ENCODE data around the gene LAX1. TPM values are rescaled to one million over a fixed set of nuclear protein-coding genes. Genes with fewer than 3 reads are reported as not detected.

LAX1 gene
- total RNA-seq, 6 experiments from 2014 or later, result 0.06 to 0.47 (median 0.30) TPM

DNA sequence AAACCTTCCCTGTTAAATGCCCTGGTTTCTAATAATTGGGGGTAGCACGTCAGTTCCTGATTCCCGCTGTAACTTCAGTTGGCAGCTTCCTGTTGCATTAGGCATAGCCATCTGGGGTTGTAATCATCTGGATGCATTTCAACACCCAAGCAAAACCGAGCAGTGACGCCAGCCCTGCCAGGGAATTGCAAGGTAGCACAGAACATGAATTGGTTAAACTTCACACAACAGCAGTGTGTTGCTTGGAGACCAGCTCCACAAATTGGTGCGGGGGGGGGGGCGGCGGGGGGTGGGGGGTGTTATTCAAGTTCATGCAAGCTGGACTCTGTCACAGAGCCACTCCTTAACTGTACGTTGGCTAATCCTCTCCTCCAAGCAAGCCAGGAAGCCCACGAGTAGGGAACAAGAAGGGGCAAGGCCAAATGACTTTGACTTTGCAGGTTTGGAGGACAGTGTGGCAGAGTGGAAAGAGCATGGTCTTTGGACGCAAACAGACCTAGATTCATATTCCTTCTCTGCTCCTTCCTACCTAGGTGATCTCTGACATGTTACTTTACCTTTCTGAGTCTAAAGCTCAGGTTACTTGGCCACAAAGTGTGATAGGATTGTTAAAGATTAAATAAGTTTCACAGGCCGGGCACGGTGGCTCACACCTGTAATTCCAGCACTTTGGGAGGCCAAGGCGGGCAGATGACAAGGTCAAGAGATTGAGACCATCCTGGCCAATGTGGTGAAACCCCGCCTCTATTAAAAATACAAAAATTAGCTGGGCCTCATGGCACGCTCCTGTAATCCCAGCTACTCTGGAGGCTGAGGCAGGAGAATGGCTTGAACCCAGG is 4.7 kb downstream of the LAX1 start:
- peak; percentile 91 to 95 (median 92) for ATAC-seq
- no peaks in the 10 kb centered on the region for H3K27me3 ChIP-seq
- 29% methylated on average over 11 of the region's 15 CpGs for WGBS (ENCODE audit: insufficient coverage, low coverage, low lambda C conversion rate, missing lambda C conversion rate)
- no peaks in the 10 kb centered on the region for H3K9me3 ChIP-seq
- peak overlapping the region in 1 of 3 donors; percentile 14 for H3K4me3 ChIP-seq
- peak; percentile 79 to 88 (median 86) for DNase-seq
- H3K4me1 ChIP-seq, result peaks cover 0 to 7% (median 2%) of the 10 kb centered on the region in 4 donors
- H3K36me3 ChIP-seq, result no peaks in the 10 kb centered on the region
- H3K27ac ChIP-seq, result peak overlapping the region; percentile 71 to 78 (median 72)
- TF ChIP-seq POLR2A (IDR thresholded peaks at IDR 0.05), result peak; percentile 44
- TF ChIP-seq, protein P1, sequence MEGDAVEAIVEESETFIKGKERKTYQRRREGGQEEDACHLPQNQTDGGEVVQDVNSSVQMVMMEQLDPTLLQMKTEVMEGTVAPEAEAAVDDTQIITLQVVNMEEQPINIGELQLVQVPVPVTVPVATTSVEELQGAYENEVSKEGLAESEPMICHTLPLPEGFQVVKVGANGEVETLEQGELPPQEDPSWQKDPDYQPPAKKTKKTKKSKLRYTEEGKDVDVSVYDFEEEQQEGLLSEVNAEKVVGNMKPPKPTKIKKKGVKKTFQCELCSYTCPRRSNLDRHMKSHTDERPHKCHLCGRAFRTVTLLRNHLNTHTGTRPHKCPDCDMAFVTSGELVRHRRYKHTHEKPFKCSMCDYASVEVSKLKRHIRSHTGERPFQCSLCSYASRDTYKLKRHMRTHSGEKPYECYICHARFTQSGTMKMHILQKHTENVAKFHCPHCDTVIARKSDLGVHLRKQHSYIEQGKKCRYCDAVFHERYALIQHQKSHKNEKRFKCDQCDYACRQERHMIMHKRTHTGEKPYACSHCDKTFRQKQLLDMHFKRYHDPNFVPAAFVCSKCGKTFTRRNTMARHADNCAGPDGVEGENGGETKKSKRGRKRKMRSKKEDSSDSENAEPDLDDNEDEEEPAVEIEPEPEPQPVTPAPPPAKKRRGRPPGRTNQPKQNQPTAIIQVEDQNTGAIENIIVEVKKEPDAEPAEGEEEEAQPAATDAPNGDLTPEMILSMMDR (IDR thresholded peaks at IDR 0.05), result no peak
- intact Hi-C loops (cut with DNase I), result no loop called here

DNA sequence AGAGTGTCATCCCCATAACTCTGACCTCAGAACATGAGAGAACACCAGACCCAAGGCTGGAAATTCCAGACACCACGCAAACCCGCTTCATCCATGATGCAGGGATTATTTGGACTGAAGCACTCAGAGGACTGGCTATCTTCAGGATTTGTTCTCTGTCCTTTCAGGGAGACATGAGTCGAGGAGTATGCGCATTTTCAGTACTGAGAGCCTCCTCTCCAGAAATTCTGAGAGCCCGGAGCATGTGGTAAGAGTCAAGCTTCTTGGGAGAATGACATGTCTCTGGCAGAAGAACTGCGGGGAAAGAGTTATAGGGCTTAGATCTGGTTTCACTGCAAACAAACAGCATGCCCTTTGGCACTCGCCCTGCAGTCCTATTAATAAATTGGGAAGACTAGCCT is 6.9 kb downstream of the LAX1 start:
- DNase-seq (no peak), ATAC-seq (no peak)
- no peaks in the 10 kb centered on the region for H3K27me3 ChIP-seq
- no peak overlapping the region for H3K27ac ChIP-seq
- no peak overlapping the region for H3K4me3 ChIP-seq
- H3K36me3 ChIP-seq, result no peaks in the 10 kb centered on the region
- H3K9me3 ChIP-seq, result no peaks in the 10 kb centered on the region
- intact Hi-C loops (cut with DNase I), result no loop called here
- TF ChIP-seq, protein P1 (IDR thresholded peaks at IDR 0.05), result no peak
- no peak for TF ChIP-seq POLR2A (IDR thresholded peaks at IDR 0.05)
- H3K4me1 ChIP-seq, result peaks cover 0 to 7% (median 2%) of the 10 kb centered on the region in 4 donors
- WGBS (ENCODE audit: insufficient coverage, low coverage, low lambda C conversion rate, missing lambda C conversion rate), result 32% methylated on average over 5 of the region's 7 CpGs

DNA sequence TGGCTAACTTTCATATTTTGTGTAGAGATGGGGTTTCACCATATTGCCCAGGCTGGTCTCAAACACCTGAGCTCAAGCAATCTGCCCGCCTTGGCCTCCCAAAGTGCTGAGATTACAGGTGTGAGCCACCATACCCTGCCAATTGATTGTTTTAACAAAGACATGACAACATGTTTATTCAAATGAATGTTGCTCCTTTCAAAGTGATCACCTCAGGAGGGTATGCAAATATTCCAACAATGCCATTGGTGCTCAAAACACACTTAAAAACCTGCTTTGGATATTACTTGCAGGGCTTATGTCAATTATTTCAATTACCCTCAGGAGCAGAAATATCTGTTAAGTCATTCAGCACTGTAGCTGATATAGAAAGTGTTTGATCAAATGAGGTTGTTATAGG is 7.9 kb downstream of the LAX1 start:
- WGBS (ENCODE audit: insufficient coverage, low coverage, low lambda C conversion rate, missing lambda C conversion rate), result 100% methylated on average over 1 of the region's 1 CpG
- Histone ChIP-seq H3K27ac (no peak overlapping the region), H3K36me3 (no peaks in the 10 kb centered on the region), H3K9me3 (no peaks in the 10 kb centered on the region), H3K4me1 (peaks cover 0 to 7% (median 2%) of the 10 kb centered on the region in 4 donors), H3K27me3 (no peaks in the 10 kb centered on the region), H3K4me3 (no peak overlapping the region)
- DNase-seq (no peak), ATAC-seq (no peak)
- TF ChIP-seq POLR2A (IDR thresholded peaks at IDR 0.05), result no peak
- TF ChIP-seq, protein P1 (IDR thresholded peaks at IDR 0.05), result no peak
- intact Hi-C loops (cut with DNase I), result no loop called here

DNA sequence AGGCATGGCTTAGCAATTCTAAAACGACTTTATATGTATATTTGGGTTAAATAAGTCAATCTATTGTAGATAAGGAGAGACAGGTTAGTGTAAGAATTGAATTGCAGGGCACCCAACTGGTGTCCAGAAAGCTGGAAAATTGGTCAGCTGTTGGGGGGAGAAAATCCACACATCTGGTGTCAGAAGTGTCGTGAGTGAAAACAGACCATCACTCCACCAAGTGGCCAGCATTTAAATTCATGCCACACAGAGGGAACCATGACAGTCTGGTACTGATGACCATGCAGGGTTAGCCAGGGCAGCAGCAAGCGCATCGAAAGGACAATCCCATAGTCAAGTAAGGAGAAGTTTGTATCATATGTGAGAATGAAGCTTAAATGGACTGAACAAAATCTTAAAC is 11.7 kb downstream of the LAX1 start:
- Histone ChIP-seq H3K4me3 (no peak overlapping the region), H3K36me3 (no peaks in the 10 kb centered on the region), H3K27ac (no peak overlapping the region), H3K9me3 (no peaks in the 10 kb centered on the region), H3K27me3 (no peaks in the 10 kb centered on the region), H3K4me1 (no peaks in the 10 kb centered on the region)
- WGBS (ENCODE audit: insufficient coverage, low coverage, low lambda C conversion rate, missing lambda C conversion rate), result 60% methylated on average over 4 of the region's 4 CpGs
- ATAC-seq, result peak; percentile 70 to 75 (median 71)
- DNase-seq, result no peak
- intact Hi-C loops (cut with DNase I), result no loop called here
- TF ChIP-seq POLR2A (IDR thresholded peaks at IDR 0.05), result no peak
- TF ChIP-seq, protein P1 (IDR thresholded peaks at IDR 0.05), result peak; percentile 28 to 38 (median 34)

Data from right lobe of liver (tissue), 6 donors.